Stimulated activated CD8-positive, alpha-beta memory T cell treated with anti-CD3 and anti-CD28 coated beads, Interleukin-12 subunit alpha, Interleukin-12 subunit beta, amount 100 ng/mL, for 24 hours (primary cell): ENCODE measurements around the gene EAF1.
"Not testable (repeated sequence)": the region's sequence is repeated elsewhere in the genome, so short reads cannot be mapped to it uniquely, and the experiment has no call there.

ENCODE experiments used
- DNase-seq: peaks from one replicate; pipeline ENCODE4 v3.0.0-alpha.2; 2020; ENCODE audit errors: extremely low read depth

Gene EAF1

GRCh38 chr3:15479400-15480224, 52.2 kb downstream of the EAF1 start:
- no peak for DNase-seq

- not testable (repeated sequence) for DNase-seq
Observed at GRCh38 chr3:15484551-15484950, 57.2 kb downstream of the EAF1 start.

GRCh38 chr3:15486020-15486419, 58.6 kb downstream of the EAF1 start:
- no peak for DNase-seq

- no peak for DNase-seq
Observed at GRCh38 chr3:15486979-15487378, 59.6 kb downstream of the EAF1 start.

GRCh38 chr3:15488002-15488401, 60.6 kb downstream of the EAF1 start:
- no peak for DNase-seq

- DNase-seq = no peak
Observed at GRCh38 chr3:15490158-15490557, 62.8 kb downstream of the EAF1 start.

GRCh38 chr3:15491143-15491542, 63.7 kb downstream of the EAF1 start:
- DNase-seq = no peak
